ENCODE measurements around the gene LUZP2.

LUZP2 gene

DNA sequence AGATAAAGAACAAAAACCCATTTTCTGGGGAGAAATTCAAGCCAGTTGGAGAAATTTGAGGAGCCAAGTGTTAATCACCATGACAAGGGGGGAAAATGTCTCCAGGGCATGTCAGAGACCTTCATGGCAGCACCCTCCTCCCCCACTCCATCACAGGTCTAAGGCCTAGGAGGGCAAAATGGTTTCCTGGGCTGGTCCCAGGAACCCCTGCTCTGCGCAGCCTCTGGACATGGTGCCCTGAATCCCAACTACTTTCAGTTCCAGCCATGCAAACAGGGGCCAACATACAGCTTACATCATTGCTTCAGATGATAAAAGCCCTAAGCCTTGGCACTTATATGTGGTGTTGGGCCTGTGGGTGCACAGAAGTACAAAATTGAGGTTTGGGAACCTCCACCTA, 167.5 kb downstream of the LUZP2 start:
- DNase-seq, result no peak
- Histone ChIP-seq H3K4me3 (ENCODE audit: low read depth, low read length) (no peak overlapping the region), H3K18ac (ENCODE audit: low read length) (no peak overlapping the region), H2BK5ac (ENCODE audit: low read depth, low read length, poor library complexity) (no peak overlapping the region), H3K14ac (ENCODE audit: low read length) (no peak overlapping the region), H3K4me2 (ENCODE audit: low read length) (no peak overlapping the region), H3K36me3 (ENCODE audit: control insufficient read depth in 1 of 2, insufficient read depth in 2 of 2, low read length in 2 of 2) (no peaks in the 10 kb centered on the region), H3K27ac (ENCODE audit: low read depth, low read length) (no peak overlapping the region), H3K9me3 (ENCODE audit: insufficient read depth, low read depth, low read length) (no peaks in the 10 kb centered on the region), H3K27me3 (ENCODE audit: insufficient read depth, low read length) (no peaks in the 10 kb centered on the region), H4K12ac (ENCODE audit: low read depth, low read length) (no peak overlapping the region), H4K8ac (ENCODE audit: low read depth, low read length) (no peak overlapping the region), H4K91ac (ENCODE audit: low read depth, low read length) (no peak overlapping the region), H2AFZ (ENCODE audit: insufficient read depth, low read length, poor library complexity) (no peak overlapping the region), H3K79me2 (ENCODE audit: control insufficient read depth, insufficient read depth, low read length, poor library complexity) (no peaks in the 10 kb centered on the region), H3K23ac (ENCODE audit: low read length) (no peak overlapping the region), H3K4me1 (ENCODE audit: control insufficient read depth in 1 of 2, insufficient read depth in 2 of 2, low read length in 2 of 2) (no peaks in the 10 kb centered on the region), H2BK120ac (ENCODE audit: insufficient read depth, low read length, poor library complexity) (no peak overlapping the region), H2AK5ac (ENCODE audit: low read length) (no peak overlapping the region), H3K9ac (ENCODE audit: low read length) (no peak overlapping the region), H3K4ac (ENCODE audit: low read depth, low read length) (no peak overlapping the region), H3K79me1 (ENCODE audit: low read length) (no peaks in the 10 kb centered on the region), H2BK12ac (ENCODE audit: low read length) (no peak overlapping the region)
- WGBS (ENCODE audit: extremely low coverage, insufficient coverage, insufficient read length), result no CpG with 5 or more reads among the region's 1 CpG

DNA sequence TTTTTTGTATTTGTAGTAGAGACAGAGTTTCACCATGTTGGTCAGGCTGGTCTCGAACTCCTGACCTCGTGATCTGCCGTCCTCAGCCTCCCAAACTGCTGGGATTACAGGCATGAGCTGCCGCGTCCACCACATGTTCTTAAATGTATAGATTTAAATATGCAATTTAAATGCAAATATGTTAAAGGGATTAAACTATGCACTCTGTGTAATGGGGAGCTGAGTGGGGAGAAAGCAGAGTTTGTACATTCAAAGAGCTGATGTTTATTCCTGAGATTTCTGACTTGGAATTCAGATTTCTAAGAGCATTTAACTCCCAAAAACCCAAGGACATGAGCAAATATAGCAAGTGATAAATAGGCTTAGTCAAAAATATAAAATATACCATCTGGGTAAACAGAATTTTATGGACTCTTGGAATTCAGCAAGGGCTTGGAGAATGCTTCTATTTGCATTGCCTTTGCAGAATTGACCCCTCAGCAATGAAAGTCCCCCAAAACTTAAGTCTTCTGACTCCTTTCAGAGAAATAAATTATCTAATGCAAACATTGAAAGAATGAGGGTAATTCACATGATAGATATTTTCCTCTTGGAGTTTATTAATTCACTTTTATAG, 170.6 kb downstream of the LUZP2 start:
- Histone ChIP-seq H3K27me3 (ENCODE audit: insufficient read depth, low read length) (no peaks in the 10 kb centered on the region), H3K36me3 (ENCODE audit: control insufficient read depth in 1 of 2, insufficient read depth in 2 of 2, low read length in 2 of 2) (no peaks in the 10 kb centered on the region), H3K9me3 (ENCODE audit: insufficient read depth, low read depth, low read length) (no peaks in the 10 kb centered on the region), H3K27ac (ENCODE audit: low read depth, low read length) (no peak overlapping the region), H3K79me1 (ENCODE audit: low read length) (no peaks in the 10 kb centered on the region), H3K4me2 (ENCODE audit: low read length) (no peak overlapping the region), H2AFZ (ENCODE audit: insufficient read depth, low read length, poor library complexity) (no peak overlapping the region), H2AK5ac (ENCODE audit: low read length) (no peak overlapping the region), H2BK5ac (ENCODE audit: low read depth, low read length, poor library complexity) (no peak overlapping the region), H3K9ac (ENCODE audit: low read length) (no peak overlapping the region), H3K18ac (ENCODE audit: low read length) (no peak overlapping the region), H4K91ac (ENCODE audit: low read depth, low read length) (no peak overlapping the region), H2BK120ac (ENCODE audit: insufficient read depth, low read length, poor library complexity) (no peak overlapping the region), H3K4ac (ENCODE audit: low read depth, low read length) (no peak overlapping the region), H3K23ac (ENCODE audit: low read length) (no peak overlapping the region), H3K14ac (ENCODE audit: low read length) (no peak overlapping the region), H3K4me1 (ENCODE audit: control insufficient read depth in 1 of 2, insufficient read depth in 2 of 2, low read length in 2 of 2) (no peaks in the 10 kb centered on the region), H4K8ac (ENCODE audit: low read depth, low read length) (no peak overlapping the region), H4K12ac (ENCODE audit: low read depth, low read length) (no peak overlapping the region), H3K79me2 (ENCODE audit: control insufficient read depth, insufficient read depth, low read length, poor library complexity) (no peaks in the 10 kb centered on the region), H2BK12ac (ENCODE audit: low read length) (no peak overlapping the region), H3K4me3 (ENCODE audit: low read depth, low read length) (no peak overlapping the region)
- no peak for DNase-seq
- WGBS (ENCODE audit: extremely low coverage, insufficient coverage, insufficient read length), result no CpG with 5 or more reads among the region's 5 CpGs

DNA sequence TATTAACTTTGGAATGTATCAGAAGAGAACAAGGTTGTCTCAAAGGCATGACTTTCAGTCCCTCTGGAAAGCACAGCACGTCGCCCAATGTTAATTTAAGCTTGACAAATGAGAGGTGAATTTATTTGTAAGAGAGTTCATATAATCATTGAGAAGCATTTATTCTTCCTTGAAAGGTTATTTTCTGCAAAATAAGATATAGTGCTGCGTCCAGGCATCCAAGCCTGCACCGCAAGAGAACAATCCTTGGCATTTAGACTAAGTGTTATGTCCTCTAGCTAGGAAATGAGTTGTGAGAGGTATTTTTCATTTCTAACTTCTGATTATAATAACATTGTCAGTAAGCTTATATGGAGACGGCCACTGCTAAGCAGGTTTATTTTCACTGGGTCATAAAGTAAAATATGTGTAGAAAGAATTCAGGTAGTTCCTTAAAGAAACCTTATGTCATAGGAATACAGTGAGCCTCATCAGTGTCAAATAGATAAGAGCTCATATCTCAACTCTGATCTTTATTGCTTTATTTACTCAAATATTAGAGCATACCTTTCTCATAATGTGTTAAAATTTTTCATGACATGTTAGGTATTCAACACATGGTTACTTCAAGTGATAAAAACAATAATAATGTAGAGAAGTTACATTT, 182.0 kb downstream of the LUZP2 start:
- H3K79me2 ChIP-seq (ENCODE audit: control insufficient read depth, insufficient read depth, low read length, poor library complexity), result no peaks in the 10 kb centered on the region
- no peak overlapping the region for H3K14ac ChIP-seq (ENCODE audit: low read length)
- no peak overlapping the region for H3K18ac ChIP-seq (ENCODE audit: low read length)
- H2BK12ac ChIP-seq (ENCODE audit: low read length), result no peak overlapping the region
- H3K4me1 ChIP-seq (ENCODE audit: control insufficient read depth in 1 of 2, insufficient read depth in 2 of 2, low read length in 2 of 2), result no peaks in the 10 kb centered on the region
- H3K79me1 ChIP-seq (ENCODE audit: low read length), result no peaks in the 10 kb centered on the region
- H3K4ac ChIP-seq (ENCODE audit: low read depth, low read length), result no peak overlapping the region
- WGBS (ENCODE audit: extremely low coverage, insufficient coverage, insufficient read length), result no CpG with 5 or more reads among the region's 5 CpGs
- no peak overlapping the region for H3K27ac ChIP-seq (ENCODE audit: low read depth, low read length)
- no peak overlapping the region for H4K91ac ChIP-seq (ENCODE audit: low read depth, low read length)
- H4K8ac ChIP-seq (ENCODE audit: low read depth, low read length), result no peak overlapping the region
- H3K9me3 ChIP-seq (ENCODE audit: insufficient read depth, low read depth, low read length), result no peaks in the 10 kb centered on the region
- no peak overlapping the region for H2AFZ ChIP-seq (ENCODE audit: insufficient read depth, low read length, poor library complexity)
- no peak overlapping the region for H2BK120ac ChIP-seq (ENCODE audit: insufficient read depth, low read length, poor library complexity)
- H2AK5ac ChIP-seq (ENCODE audit: low read length), result no peak overlapping the region
- H3K23ac ChIP-seq (ENCODE audit: low read length), result no peak overlapping the region
- H4K12ac ChIP-seq (ENCODE audit: low read depth, low read length), result no peak overlapping the region
- no peaks in the 10 kb centered on the region for H3K36me3 ChIP-seq (ENCODE audit: control insufficient read depth in 1 of 2, insufficient read depth in 2 of 2, low read length in 2 of 2)
- H3K27me3 ChIP-seq (ENCODE audit: insufficient read depth, low read length), result no peaks in the 10 kb centered on the region
- DNase-seq, result peak in 1 of 2 donors; percentile 74
- no peak overlapping the region for H3K9ac ChIP-seq (ENCODE audit: low read length)
- no peak overlapping the region for H2BK5ac ChIP-seq (ENCODE audit: low read depth, low read length, poor library complexity)
- H3K4me3 ChIP-seq (ENCODE audit: low read depth, low read length), result no peak overlapping the region
- H3K4me2 ChIP-seq (ENCODE audit: low read length), result no peak overlapping the region

DNA sequence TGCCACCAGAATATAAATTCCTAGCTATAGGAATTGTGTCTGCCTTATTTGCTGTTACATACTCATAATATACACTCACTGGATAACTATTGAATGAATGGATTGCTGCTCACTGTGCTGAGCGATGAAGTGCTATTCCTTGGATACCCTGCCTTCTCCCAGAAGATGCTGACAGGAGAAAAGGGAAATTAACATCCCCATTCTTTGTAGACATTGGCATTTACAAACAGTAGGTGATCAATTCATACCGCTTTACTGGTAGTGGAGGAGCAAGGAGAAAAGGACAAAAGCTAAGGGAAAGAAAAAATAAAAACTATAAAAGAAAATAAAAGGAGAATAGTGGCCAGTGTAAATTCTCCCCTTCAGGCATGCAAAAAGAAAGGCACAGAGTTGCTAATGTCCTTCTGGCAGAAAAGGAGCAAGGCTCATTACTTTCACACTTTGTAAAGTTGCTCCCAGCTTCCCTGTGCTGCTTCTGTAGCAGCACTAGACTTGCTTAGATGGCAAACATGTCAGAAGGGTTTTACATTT, 183.0 kb downstream of the LUZP2 start:
- Histone ChIP-seq H3K36me3 (ENCODE audit: control insufficient read depth in 1 of 2, insufficient read depth in 2 of 2, low read length in 2 of 2) (no peaks in the 10 kb centered on the region), H3K9me3 (ENCODE audit: insufficient read depth, low read depth, low read length) (no peaks in the 10 kb centered on the region), H3K27me3 (ENCODE audit: insufficient read depth, low read length) (no peaks in the 10 kb centered on the region), H2AFZ (ENCODE audit: insufficient read depth, low read length, poor library complexity) (no peak overlapping the region), H2BK5ac (ENCODE audit: low read depth, low read length, poor library complexity) (no peak overlapping the region), H3K9ac (ENCODE audit: low read length) (no peak overlapping the region), H4K12ac (ENCODE audit: low read depth, low read length) (no peak overlapping the region), H2BK12ac (ENCODE audit: low read length) (no peak overlapping the region), H3K14ac (ENCODE audit: low read length) (no peak overlapping the region), H3K4me2 (ENCODE audit: low read length) (no peak overlapping the region), H3K27ac (ENCODE audit: low read depth, low read length) (no peak overlapping the region), H4K91ac (ENCODE audit: low read depth, low read length) (no peak overlapping the region), H2AK5ac (ENCODE audit: low read length) (no peak overlapping the region), H3K4ac (ENCODE audit: low read depth, low read length) (no peak overlapping the region), H3K23ac (ENCODE audit: low read length) (no peak overlapping the region), H4K8ac (ENCODE audit: low read depth, low read length) (no peak overlapping the region), H3K4me1 (ENCODE audit: control insufficient read depth in 1 of 2, insufficient read depth in 2 of 2, low read length in 2 of 2) (no peaks in the 10 kb centered on the region), H3K79me1 (ENCODE audit: low read length) (no peaks in the 10 kb centered on the region), H3K18ac (ENCODE audit: low read length) (no peak overlapping the region), H2BK120ac (ENCODE audit: insufficient read depth, low read length, poor library complexity) (no peak overlapping the region), H3K79me2 (ENCODE audit: control insufficient read depth, insufficient read depth, low read length, poor library complexity) (no peaks in the 10 kb centered on the region), H3K4me3 (ENCODE audit: low read depth, low read length) (no peak overlapping the region)
- WGBS (ENCODE audit: extremely low coverage, insufficient coverage, insufficient read length), result no CpG with 5 or more reads among the region's 2 CpGs
- DNase-seq, result peak; percentile 10 to 70

Data from trophoblast cell (in vitro differentiated cells and primary cell).